GM12875 (cell line): Measurements from ENCODE around the gene DHRS13.

Experiments
- H3K4me3 ChIP-seq: one replicate; pipeline ENCODE4 v1.5.1; 2011; ENCODE audit warnings: low read depth, low read length, control low read depth
- TF ChIP-seq, protein P1 (sequence below): IDR thresholded peaks from 2 replicates; pipeline ENCODE4 v1.5.1; 2011; ENCODE audit warnings: low read depth, mild to moderate bottlenecking, control low read depth, inconsistent platforms, low read length, moderate library complexity, borderline replicate concordance; ENCODE audit not compliant: insufficient read depth

Gene DHRS13, protein sequence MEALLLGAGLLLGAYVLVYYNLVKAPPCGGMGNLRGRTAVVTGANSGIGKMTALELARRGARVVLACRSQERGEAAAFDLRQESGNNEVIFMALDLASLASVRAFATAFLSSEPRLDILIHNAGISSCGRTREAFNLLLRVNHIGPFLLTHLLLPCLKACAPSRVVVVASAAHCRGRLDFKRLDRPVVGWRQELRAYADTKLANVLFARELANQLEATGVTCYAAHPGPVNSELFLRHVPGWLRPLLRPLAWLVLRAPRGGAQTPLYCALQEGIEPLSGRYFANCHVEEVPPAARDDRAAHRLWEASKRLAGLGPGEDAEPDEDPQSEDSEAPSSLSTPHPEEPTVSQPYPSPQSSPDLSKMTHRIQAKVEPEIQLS

GRCh38 chr17:28902819-28903545, at the start of gene DHRS13:
DHRS13 (minus strand) TSS chr17:28903079; CDS start chr17:28902944, 135 bp downstream.
- TF ChIP-seq, protein P1, sequence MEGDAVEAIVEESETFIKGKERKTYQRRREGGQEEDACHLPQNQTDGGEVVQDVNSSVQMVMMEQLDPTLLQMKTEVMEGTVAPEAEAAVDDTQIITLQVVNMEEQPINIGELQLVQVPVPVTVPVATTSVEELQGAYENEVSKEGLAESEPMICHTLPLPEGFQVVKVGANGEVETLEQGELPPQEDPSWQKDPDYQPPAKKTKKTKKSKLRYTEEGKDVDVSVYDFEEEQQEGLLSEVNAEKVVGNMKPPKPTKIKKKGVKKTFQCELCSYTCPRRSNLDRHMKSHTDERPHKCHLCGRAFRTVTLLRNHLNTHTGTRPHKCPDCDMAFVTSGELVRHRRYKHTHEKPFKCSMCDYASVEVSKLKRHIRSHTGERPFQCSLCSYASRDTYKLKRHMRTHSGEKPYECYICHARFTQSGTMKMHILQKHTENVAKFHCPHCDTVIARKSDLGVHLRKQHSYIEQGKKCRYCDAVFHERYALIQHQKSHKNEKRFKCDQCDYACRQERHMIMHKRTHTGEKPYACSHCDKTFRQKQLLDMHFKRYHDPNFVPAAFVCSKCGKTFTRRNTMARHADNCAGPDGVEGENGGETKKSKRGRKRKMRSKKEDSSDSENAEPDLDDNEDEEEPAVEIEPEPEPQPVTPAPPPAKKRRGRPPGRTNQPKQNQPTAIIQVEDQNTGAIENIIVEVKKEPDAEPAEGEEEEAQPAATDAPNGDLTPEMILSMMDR = peak; percentile 99
- peak within 1 kb of the TSS; percentile 64 for H3K4me3 ChIP-seq

GRCh38 chr17:28951991-28952975, 49.4 kb upstream of the DHRS13 start:
- peak overlapping the region; percentile 66 for H3K4me3 ChIP-seq
- TF ChIP-seq, protein P1 = no peak

- H3K4me3 ChIP-seq = peak within 1 kb of the TSS; percentile 84
- TF ChIP-seq, protein P1 = no peak
Measured at GRCh38 chr17:28951428-28951990, 48.6 kb upstream of the DHRS13 start, which contains the start of gene PHF12. PHF12 (minus strand) TSS chr17:28951518; CDS start chr17:28950960, 558 bp downstream.

- TF ChIP-seq, protein P1 = no peak
- H3K4me3 ChIP-seq = peak overlapping the region; percentile 84
Measured at GRCh38 chr17:28950752-28951427, 48.0 kb upstream of the DHRS13 start.

GRCh38 chr17:28950017-28950751, 47.3 kb upstream of the DHRS13 start:
- TF ChIP-seq, protein P1 = no peak
- peak overlapping the region; percentile 84 for H3K4me3 ChIP-seq
